AG09319 (cell line): ENCODE results near the gene FOXP1.

ENCODE experiments used
- DNase-seq: peaks from one replicate; pipeline ENCODE4 v3.0.0-alpha.2; 2010; ENCODE audit warnings: low read depth; ENCODE audit errors: extremely low read depth
- TF ChIP-seq, protein P1 (sequence below): IDR thresholded peaks from 2 replicates; pipeline ENCODE4 v1.5.1; 2011; ENCODE audit warnings: low read depth, mild to moderate bottlenecking, inconsistent platforms, low read length, moderate library complexity

FOXP1 gene

GRCh38 chr3:71285086-71285485, 298.4 kb downstream of the FOXP1 start:
- TF ChIP-seq, protein P1, sequence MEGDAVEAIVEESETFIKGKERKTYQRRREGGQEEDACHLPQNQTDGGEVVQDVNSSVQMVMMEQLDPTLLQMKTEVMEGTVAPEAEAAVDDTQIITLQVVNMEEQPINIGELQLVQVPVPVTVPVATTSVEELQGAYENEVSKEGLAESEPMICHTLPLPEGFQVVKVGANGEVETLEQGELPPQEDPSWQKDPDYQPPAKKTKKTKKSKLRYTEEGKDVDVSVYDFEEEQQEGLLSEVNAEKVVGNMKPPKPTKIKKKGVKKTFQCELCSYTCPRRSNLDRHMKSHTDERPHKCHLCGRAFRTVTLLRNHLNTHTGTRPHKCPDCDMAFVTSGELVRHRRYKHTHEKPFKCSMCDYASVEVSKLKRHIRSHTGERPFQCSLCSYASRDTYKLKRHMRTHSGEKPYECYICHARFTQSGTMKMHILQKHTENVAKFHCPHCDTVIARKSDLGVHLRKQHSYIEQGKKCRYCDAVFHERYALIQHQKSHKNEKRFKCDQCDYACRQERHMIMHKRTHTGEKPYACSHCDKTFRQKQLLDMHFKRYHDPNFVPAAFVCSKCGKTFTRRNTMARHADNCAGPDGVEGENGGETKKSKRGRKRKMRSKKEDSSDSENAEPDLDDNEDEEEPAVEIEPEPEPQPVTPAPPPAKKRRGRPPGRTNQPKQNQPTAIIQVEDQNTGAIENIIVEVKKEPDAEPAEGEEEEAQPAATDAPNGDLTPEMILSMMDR = no peak
- DNase-seq = no peak

- TF ChIP-seq, protein P1 = no peak
- no peak for DNase-seq
Measured at GRCh38 chr3:71282976-71283375, 300.6 kb downstream of the FOXP1 start.

- TF ChIP-seq, protein P1 = no peak
- DNase-seq = no peak
Measured at GRCh38 chr3:71281280-71281679, 302.2 kb downstream of the FOXP1 start.

DNA sequence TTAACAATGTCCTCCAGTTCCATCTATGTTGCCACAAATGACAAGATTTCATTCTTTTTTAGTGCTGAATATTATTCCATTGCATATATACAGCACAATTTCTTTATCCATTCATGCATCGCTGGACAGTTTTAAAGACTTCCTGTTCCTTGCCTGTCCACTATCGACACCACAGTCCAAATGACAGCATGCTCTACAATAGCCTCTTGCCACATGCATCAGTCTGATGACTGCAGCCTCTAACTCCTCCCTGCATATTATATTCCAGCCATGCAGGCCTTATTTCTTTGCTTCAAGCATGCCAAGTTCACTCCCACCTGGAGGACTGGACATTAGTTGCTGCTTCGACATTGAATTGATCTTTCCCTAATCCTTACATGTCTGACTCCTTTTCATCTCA, 306.2 kb downstream of the FOXP1 start:
- DNase-seq = no peak
- TF ChIP-seq, protein P1 = no peak

DNA sequence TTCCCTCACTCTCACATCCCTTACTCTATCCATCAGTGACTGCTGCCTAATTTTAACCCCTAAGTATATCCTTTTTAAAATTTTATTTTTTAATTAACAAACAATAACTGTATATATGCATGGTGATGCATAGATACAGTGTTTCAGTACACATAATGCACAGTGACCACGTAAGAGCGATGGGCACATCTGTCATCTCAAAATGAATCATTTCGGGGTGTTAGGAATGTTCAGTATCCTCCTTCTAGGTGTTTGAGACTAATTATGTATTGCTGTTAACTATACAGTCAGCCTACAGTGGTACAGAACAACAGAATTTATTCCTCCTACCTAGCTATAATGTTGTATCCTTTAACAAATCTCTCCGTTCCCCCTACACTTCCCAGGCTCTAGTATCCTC, 307.0 kb downstream of the FOXP1 start:
- TF ChIP-seq, protein P1 = no peak
- no peak for DNase-seq

DNA sequence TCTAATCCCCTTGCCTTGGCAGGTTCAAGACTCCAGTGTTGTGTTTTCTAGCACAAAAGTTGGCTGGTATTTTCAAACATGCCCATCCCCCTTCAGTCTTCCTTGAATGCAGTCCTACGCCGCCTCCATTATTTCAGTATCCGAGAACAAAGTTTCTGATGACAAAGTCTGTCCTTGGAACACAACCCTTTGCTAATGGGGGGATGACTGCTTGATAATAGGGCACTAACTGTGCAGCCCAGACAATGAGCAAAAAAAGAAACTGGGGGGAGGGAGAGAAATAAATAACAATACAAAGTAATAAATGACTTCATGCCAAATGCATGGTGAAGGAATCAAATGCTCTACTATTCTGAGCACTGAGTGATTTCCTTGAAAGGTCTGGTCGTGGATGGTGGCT, 310.1 kb downstream of the FOXP1 start:
- TF ChIP-seq, protein P1 = no peak
- DNase-seq = no peak

GRCh38 chr3:71271596-71271995, 311.9 kb downstream of the FOXP1 start:
- TF ChIP-seq, protein P1 = no peak
- DNase-seq = no peak

GRCh38 chr3:71269906-71270305, 313.6 kb downstream of the FOXP1 start:
- TF ChIP-seq, protein P1 = no peak
- DNase-seq = no peak
